ENCODE data around the gene KIF5A.

DNA sequence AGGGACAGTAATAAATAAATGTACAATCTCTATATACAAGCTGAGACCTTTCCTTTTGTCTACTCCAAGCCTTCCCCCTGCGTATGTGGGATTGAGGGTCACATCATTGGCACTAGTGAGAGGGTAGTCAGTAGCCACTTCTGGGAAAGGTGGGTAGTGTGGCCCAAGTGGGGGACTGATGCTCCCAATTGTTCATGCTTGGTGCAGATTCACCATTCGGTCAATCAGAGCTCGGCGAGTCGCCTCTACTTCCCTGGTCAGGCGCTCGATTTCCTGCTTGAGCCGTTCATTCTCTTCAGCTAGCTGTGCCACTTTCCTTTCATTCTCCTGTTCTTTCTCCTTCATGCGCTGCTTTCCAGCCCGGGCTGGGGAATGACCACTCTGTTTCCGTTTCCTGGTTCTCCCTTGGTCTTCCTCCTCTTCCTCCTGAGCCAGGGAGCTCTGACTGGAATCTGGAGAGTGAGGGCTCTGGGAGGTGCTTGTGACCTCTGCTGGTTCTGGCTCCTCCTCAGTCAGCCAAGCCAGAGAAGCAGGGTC, 33.2 kb upstream of the KIF5A start:
- TF ChIP-seq RARB (CRISPR knock-in tag; IDR thresholded peaks at IDR 0.05) = no peak
- TF ChIP-seq, protein P1, sequence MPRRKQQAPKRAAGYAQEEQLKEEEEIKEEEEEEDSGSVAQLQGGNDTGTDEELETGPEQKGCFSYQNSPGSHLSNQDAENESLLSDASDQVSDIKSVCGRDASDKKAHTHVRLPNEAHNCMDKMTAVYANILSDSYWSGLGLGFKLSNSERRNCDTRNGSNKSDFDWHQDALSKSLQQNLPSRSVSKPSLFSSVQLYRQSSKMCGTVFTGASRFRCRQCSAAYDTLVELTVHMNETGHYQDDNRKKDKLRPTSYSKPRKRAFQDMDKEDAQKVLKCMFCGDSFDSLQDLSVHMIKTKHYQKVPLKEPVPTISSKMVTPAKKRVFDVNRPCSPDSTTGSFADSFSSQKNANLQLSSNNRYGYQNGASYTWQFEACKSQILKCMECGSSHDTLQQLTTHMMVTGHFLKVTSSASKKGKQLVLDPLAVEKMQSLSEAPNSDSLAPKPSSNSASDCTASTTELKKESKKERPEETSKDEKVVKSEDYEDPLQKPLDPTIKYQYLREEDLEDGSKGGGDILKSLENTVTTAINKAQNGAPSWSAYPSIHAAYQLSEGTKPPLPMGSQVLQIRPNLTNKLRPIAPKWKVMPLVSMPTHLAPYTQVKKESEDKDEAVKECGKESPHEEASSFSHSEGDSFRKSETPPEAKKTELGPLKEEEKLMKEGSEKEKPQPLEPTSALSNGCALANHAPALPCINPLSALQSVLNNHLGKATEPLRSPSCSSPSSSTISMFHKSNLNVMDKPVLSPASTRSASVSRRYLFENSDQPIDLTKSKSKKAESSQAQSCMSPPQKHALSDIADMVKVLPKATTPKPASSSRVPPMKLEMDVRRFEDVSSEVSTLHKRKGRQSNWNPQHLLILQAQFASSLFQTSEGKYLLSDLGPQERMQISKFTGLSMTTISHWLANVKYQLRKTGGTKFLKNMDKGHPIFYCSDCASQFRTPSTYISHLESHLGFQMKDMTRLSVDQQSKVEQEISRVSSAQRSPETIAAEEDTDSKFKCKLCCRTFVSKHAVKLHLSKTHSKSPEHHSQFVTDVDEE (CRISPR knock-in tag; IDR thresholded peaks at IDR 0.05) = no peak
- TF ChIP-seq, protein P2, sequence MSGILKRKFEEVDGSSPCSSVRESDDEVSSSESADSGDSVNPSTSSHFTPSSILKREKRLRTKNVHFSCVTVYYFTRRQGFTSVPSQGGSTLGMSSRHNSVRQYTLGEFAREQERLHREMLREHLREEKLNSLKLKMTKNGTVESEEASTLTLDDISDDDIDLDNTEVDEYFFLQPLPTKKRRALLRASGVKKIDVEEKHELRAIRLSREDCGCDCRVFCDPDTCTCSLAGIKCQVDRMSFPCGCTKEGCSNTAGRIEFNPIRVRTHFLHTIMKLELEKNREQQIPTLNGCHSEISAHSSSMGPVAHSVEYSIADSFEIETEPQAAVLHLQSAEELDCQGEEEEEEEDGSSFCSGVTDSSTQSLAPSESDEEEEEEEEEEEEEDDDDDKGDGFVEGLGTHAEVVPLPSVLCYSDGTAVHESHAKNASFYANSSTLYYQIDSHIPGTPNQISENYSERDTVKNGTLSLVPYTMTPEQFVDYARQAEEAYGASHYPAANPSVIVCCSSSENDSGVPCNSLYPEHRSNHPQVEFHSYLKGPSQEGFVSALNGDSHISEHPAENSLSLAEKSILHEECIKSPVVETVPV (CRISPR knock-in tag; IDR thresholded peaks at IDR 0.05) = no peak
- no peak for TF ChIP-seq ISL1 (CRISPR knock-in tag; IDR thresholded peaks at IDR 0.05)
- TF ChIP-seq ZNF565 (CRISPR knock-in tag; conservative IDR thresholded peaks at IDR 0.05; ENCODE audit: low read depth) = no peak
- TF ChIP-seq, protein P3, sequence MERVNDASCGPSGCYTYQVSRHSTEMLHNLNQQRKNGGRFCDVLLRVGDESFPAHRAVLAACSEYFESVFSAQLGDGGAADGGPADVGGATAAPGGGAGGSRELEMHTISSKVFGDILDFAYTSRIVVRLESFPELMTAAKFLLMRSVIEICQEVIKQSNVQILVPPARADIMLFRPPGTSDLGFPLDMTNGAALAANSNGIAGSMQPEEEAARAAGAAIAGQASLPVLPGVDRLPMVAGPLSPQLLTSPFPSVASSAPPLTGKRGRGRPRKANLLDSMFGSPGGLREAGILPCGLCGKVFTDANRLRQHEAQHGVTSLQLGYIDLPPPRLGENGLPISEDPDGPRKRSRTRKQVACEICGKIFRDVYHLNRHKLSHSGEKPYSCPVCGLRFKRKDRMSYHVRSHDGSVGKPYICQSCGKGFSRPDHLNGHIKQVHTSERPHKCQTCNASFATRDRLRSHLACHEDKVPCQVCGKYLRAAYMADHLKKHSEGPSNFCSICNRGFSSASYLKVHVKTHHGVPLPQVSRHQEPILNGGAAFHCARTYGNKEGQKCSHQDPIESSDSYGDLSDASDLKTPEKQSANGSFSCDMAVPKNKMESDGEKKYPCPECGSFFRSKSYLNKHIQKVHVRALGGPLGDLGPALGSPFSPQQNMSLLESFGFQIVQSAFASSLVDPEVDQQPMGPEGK (CRISPR knock-in tag; IDR thresholded peaks at IDR 0.05; ENCODE audit: borderline replicate concordance) = no peak
- TF ChIP-seq ZC3H10 (CRISPR knock-in tag; IDR thresholded peaks at IDR 0.05) = no peak
- TF ChIP-seq ZNF70 (CRISPR knock-in tag; IDR thresholded peaks at IDR 0.05) = no peak
- no peak for TF ChIP-seq CSDC2 (CRISPR knock-in tag; IDR thresholded peaks at IDR 0.05)
- TF ChIP-seq ZNF8 (CRISPR knock-in tag; IDR thresholded peaks at IDR 0.05) = no peak
- no peak for TF ChIP-seq ARNTL (CRISPR knock-in tag; IDR thresholded peaks at IDR 0.05; ENCODE audit: borderline replicate concordance, low read depth)
- no peak for TF ChIP-seq SNAI2 (CRISPR knock-in tag; IDR thresholded peaks at IDR 0.05)

Measured in SK-N-SH treated with all-trans-retinoic acid at 6 μM for 48 hours (cell line).